Stomach smooth muscle (tissue), 2 donors: ENCODE data around the gene ZWILCH.
A peak's percentile ranks its signal among the peaks of the same experiment; 100 is the strongest.
"Not testable (repeated sequence)": the region's sequence is repeated elsewhere in the genome, so short reads cannot be mapped to it uniquely, and the experiment has no call there.

Source experiments
- H3K27ac ChIP-seq: one replicate; pipeline ENCODE4 v1.7.0; 2013; ENCODE audit warnings: mild to moderate bottlenecking, low read length, inconsistent platforms
- H3K27me3 ChIP-seq, 2 donors: one replicate each; pipeline ENCODE4 v1.7.0; 2013; ENCODE audit warnings: low read length in 2 of 2; ENCODE audit not compliant: insufficient read depth in 2 of 2, control insufficient read depth in 1 of 2
- H3K36me3 ChIP-seq, 2 donors: one replicate each; pipeline ENCODE4 v1.7.0; 2013; ENCODE audit warnings: low read length in 2 of 2; ENCODE audit not compliant: control insufficient read depth in 2 of 2, insufficient read depth in 2 of 2
- H3K4me1 ChIP-seq: one replicate; pipeline ENCODE4 v1.7.0; 2013; ENCODE audit warnings: low read length; ENCODE audit not compliant: control insufficient read depth, insufficient read depth
- H3K4me3 ChIP-seq, 2 donors: one replicate each; pipeline ENCODE4 v1.7.0; 2013; ENCODE audit warnings: low read length in 2 of 2
- H3K9ac ChIP-seq, 2 donors: one replicate each; pipeline ENCODE4 v1.7.0; 2013; ENCODE audit warnings: low read length in 2 of 2, mild to moderate bottlenecking in 1 of 2
- H3K9me3 ChIP-seq, 2 donors: one replicate each; pipeline ENCODE4 v1.7.0; 2013; ENCODE audit warnings: low read length in 2 of 2; ENCODE audit not compliant: control insufficient read depth in 2 of 2
- donor health status: healthy.
- donor health status: Pancreatic carcinoma.

ZWILCH gene

DNA sequence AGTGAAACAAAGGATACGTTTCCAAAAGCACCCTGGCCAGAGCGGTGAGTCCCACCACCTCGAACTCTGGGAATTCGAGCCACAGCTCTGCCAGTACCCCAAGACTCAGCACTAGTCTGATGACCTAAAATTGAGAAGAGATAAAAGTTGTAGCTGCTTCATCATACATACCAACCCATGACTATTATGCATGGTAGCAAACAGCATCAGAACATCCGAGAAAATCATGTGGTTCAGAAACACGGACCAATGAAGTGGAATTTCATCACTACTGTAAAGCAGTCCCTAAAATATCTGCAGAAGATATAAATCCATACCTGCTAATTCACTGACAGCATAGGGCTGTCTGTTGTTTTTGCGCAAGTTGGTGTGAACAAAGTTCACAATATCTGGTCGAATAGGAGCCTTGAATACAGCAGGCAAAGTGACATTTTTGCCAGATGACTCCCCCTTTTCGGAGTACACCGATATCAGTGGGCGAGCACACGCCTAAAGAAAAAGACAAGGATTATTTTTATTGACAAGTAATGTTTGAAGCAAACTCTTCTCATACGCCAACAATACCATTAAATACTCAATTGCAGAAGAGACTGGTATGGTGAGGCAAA, 2.0 kb upstream of the ZWILCH start:
- Histone ChIP-seq H3K4me1 (peaks cover 20% of the 10 kb centered on the region), H3K4me3 (peak overlapping the region; percentile 97 to 100), H3K9ac (peak overlapping the region; percentile 95 to 97), H3K36me3 (peaks cover 34 to 48% of the 10 kb centered on the region in 2 donors)
- not testable (repeated sequence) for H3K27ac ChIP-seq, H3K27me3 ChIP-seq, H3K9me3 ChIP-seq

DNA sequence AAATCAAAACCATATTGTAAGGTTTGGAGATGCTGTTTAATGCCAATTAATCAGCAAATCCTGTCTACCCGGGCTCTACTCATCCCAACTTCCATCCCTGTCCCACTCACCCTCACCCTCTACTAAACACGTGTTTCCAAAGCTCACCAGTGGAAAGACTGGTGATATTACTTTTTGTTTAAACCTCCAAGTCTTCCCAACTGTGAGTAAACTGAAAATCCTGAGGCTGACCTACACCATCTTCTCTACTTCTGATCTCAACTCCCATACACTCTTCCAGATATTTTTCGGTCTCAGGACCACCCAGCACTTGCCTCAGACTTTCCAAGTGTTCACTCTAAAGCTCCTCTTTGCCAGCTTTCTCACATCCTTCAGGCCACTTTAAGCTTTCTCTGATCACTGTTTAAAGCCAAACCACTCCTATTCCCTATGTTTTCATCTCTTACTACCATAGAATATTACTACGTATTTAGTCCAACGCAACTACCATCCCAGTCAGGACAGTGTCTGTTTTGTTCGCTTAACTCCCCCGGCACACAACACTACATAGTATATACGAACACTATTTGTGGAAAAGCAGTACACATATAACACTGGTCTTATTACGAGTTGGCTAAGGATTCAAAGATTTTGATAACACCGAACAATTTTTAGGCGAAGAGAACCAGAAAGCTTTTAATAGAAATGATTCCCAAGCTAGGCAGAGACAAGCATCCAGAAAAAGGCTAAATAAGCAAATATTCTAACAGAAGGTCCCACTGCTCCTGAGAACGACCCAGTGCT, 1.2 kb upstream of the ZWILCH start:
- Histone ChIP-seq H3K36me3 (peaks cover 28 to 41% of the 10 kb centered on the region in 2 donors), H3K27me3 (no peaks in the 10 kb centered on the region), H3K4me1 (peaks cover 20% of the 10 kb centered on the region), H3K4me3 (peak overlapping the region; percentile 97 to 100), H3K9ac (peak overlapping the region; percentile 95 to 97), H3K9me3 (no peaks in the 10 kb centered on the region), H3K27ac (peak overlapping the region; percentile 95)

DNA sequence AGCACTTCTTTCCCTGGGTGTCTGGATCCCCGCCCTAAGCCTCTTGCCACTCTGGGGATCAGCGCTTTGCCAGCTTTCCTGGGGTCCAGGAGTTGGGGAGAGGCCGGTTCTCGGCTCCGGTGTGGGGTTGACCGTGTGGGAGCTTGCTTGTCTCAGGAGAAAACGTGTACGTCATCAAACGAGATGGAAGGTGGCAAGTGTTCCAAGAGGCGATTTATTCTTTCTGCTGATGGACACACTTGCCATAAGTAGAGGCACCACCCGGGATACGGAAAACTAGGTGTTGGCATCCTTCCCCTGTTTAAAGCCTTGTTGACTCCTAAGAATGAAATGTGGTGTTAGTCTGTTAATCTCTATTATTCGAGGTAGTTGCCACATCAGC, 295 bp downstream of the ZWILCH start:
- H3K27ac ChIP-seq, result peak overlapping the region; percentile 95
- H3K27me3 ChIP-seq, result no peaks in the 10 kb centered on the region
- peaks cover 17 to 29% of the 10 kb centered on the region in 2 donors for H3K36me3 ChIP-seq
- peak overlapping the region; percentile 95 to 97 for H3K9ac ChIP-seq
- peak overlapping the region; percentile 97 to 100 for H3K4me3 ChIP-seq
- H3K4me1 ChIP-seq, result peaks cover 20% of the 10 kb centered on the region
- no peaks in the 10 kb centered on the region for H3K9me3 ChIP-seq

DNA sequence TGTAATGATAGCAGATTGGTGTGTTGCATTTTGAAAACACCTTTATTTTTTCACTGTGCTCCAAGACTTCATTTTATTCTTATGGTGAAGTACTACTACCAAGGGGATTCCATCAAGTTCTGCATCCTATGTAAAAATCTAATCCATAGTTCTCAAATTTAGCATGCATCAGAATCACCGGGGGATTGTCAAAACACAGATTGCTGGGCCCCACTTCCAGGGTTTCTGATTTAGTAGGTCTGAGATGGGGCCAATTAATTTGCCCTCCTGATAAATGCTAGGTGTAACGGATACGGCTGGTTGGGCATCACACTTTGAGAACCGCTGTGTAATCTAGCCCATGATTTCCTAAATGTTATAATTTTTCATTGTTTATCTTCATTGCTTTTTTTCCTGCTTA, 692 bp downstream of the ZWILCH start:
- H3K36me3 ChIP-seq, result peaks cover 15 to 25% of the 10 kb centered on the region in 2 donors
- peak overlapping the region; percentile 97 to 100 for H3K4me3 ChIP-seq
- H3K27me3 ChIP-seq, result no peaks in the 10 kb centered on the region
- no peaks in the 10 kb centered on the region for H3K9me3 ChIP-seq
- H3K4me1 ChIP-seq, result peaks cover 20% of the 10 kb centered on the region
- no peak overlapping the region for H3K27ac ChIP-seq
- H3K9ac ChIP-seq, result peak overlapping the region; percentile 95 to 97

DNA sequence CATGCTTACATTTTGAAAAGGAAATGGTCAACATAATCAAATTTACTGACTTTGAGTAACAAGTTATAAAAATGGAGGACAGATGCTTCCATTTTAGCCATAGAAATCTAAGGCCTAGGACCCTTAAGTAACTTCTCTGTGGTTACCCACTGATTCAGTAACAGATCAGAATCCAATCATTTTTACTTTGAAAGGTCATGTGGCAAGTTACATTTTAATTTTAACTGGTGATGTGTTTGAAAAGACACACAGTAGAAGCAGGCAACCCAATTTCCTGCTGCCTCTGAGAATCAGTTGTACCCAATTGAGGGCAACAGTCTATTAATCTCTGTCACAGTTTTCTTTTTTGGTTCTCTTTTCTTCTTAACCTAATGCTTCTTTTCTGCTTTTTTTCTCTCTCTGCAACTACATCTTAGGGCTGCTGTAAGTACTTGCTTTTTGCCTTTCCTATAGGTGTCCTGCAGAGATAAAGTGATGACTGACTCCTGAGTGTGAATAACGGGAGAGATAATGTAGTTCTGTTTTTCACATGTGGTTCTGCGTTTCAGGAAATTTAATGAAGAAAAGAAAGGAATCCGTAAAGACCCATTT, 3.3 kb downstream of the ZWILCH start:
- H3K4me1 ChIP-seq, result peaks cover 15% of the 10 kb centered on the region
- H3K9me3 ChIP-seq, result no peaks in the 10 kb centered on the region
- H3K9ac ChIP-seq, result no peak overlapping the region
- H3K27me3 ChIP-seq, result no peaks in the 10 kb centered on the region
- no peaks in the 10 kb centered on the region for H3K36me3 ChIP-seq
- H3K27ac ChIP-seq, result no peak overlapping the region
- no peak overlapping the region for H3K4me3 ChIP-seq

DNA sequence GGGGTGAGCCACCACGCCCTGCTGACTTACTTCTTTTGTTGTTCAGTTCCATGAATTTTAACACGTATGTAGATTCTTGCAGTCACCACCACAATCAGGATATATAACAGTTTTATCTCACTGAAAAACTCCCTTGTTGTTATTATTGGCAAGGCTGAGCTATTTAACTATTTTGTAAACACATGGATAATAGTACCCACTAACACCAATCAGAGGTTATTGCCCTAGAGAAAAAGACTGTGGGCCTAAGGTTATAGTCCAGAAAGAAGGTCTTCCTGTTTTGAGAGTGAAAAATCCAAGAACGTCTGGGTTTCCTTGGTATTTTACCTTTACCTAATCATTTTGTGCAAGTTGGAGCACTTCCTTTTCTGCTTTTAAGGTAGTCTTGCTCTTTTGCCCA, 9.5 kb downstream of the ZWILCH start:
- H3K4me3 ChIP-seq, result no peak overlapping the region
- no peak overlapping the region for H3K27ac ChIP-seq
- H3K27me3 ChIP-seq, result no peaks in the 10 kb centered on the region
- H3K9ac ChIP-seq, result no peak overlapping the region
- H3K36me3 ChIP-seq, result peaks cover 2 to 4% of the 10 kb centered on the region in 2 donors
- H3K9me3 ChIP-seq, result no peaks in the 10 kb centered on the region
- H3K4me1 ChIP-seq, result no peaks in the 10 kb centered on the region

DNA sequence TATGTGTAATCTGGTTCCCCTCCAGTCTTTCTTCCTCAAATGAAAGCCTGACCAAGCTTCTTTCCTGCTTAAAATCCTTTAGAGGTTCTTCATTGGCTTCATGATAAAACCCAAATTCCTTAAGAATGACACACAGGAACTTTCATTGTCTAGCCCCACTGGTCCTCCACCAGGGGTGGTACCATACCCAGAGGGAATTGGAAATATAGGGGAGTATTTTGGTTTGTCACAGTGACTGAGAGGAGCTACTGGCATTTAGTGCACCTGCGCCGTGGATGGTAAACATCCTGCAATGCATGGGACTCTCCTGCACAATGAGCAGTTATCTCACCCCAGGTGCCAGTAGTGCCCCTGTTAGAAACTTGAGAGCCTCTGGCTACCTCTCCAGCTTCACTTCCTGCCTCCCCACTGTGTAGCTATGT, 10.8 kb downstream of the ZWILCH start:
- Histone ChIP-seq H3K9ac (no peak overlapping the region), H3K36me3 (peaks cover 4% of the 10 kb centered on the region in 2 donors), H3K27ac (no peak overlapping the region)

DNA sequence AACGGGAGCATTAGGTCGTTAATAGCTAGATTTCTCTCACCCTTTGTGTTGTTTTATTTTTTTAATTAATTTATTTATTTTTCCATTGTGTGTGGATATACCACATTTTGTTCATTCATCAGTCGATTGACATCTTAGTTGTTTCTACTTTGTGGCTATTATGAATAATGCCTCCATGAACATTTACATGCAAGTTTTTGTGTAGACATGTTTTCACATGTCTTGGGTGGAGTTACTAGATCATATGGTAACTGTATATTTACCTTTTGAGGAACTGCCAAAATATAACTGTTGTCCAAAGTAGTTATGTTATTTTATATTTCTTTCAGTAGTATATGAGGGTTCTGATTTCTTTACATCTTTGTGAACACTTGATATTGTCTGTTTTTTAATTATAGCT, 18.8 kb downstream of the ZWILCH start:
- Histone ChIP-seq H3K9ac (no peak overlapping the region), H3K9me3 (no peaks in the 10 kb centered on the region), H3K36me3 (peaks cover 2 to 7% of the 10 kb centered on the region in 2 donors), H3K4me1 (no peaks in the 10 kb centered on the region), H3K27me3 (no peaks in the 10 kb centered on the region), H3K27ac (no peak overlapping the region), H3K4me3 (no peak overlapping the region)

More for the DNA sequence above, 10.8 kb downstream of the ZWILCH start:
- Histone ChIP-seq H3K9me3 (no peaks in the 10 kb centered on the region), H3K4me1 (no peaks in the 10 kb centered on the region), H3K27me3 (no peaks in the 10 kb centered on the region), H3K4me3 (no peak overlapping the region)

DNA sequence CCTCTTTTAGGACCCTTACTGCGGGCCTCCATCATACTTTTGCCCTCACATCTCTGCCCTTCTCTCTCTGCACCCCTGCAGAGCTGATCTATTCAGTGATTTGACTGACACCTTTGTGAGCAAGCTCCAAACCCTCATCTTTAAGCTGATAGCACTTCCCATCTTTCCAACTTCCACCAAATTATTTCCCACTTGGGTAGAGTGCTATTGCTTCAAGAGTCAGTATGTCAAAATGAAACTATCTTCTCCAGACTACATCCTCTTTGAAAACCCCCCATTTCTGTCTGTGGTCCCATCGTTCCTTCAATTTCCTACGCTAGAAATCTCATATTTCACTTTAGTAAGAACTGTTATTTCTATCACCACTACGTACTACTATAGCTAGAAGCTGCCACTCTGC, 19.7 kb downstream of the ZWILCH start:
- no peaks in the 10 kb centered on the region for H3K9me3 ChIP-seq
- H3K4me3 ChIP-seq, result no peak overlapping the region
- no peak overlapping the region for H3K27ac ChIP-seq
- no peaks in the 10 kb centered on the region for H3K4me1 ChIP-seq
- H3K27me3 ChIP-seq, result no peaks in the 10 kb centered on the region
- H3K36me3 ChIP-seq, result peaks cover 0 to 6% of the 10 kb centered on the region in 2 donors
- H3K9ac ChIP-seq, result no peak overlapping the region

DNA sequence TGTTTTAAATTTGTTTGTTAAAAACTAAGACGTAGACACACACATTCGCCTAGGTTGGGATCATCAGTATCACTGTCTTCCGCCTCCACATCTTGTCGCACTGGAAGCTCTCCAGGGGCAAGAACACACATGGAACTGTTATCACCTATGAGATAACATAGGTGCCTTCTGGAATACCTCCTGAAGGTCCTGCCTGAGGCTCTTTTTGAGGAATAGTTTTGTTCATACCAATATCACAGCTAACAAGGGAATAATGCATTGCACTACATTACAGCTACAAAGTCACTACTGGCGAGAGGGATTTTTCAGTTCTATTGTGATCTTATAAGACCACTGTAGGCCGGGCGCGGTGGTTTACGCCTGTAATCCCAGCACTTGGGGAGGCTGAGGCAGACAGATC, 29.9 kb downstream of the ZWILCH start:
- H3K27ac ChIP-seq, result no peak overlapping the region
- H3K9me3 ChIP-seq, result no peaks in the 10 kb centered on the region
- H3K9ac ChIP-seq, result no peak overlapping the region
- H3K4me3 ChIP-seq, result no peak overlapping the region
- peaks cover 2 to 4% of the 10 kb centered on the region in 2 donors for H3K36me3 ChIP-seq
- no peaks in the 10 kb centered on the region for H3K27me3 ChIP-seq
- H3K4me1 ChIP-seq, result no peaks in the 10 kb centered on the region

DNA sequence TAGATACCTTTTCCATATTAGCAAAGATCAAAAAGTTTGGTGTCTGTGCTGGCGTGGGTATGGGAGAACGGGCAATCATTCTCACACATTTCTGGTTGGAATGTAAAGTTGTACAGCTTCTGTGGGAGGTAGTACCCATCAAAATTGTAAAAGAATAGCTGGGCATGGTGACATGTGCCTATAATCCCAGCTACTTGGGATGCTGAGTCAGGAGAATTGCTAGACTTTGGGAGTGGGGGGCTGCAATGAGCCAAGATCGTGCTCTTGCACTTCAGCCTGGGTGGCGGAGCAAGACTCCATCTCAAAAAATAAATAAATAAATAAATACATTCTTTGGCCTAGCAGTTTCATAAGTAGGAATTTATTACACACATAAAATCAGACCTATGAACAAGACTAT, 37.8 kb downstream of the ZWILCH start:
- H3K27ac ChIP-seq, result no peak overlapping the region
- no peak overlapping the region for H3K4me3 ChIP-seq
- no peak overlapping the region for H3K9ac ChIP-seq
- H3K4me1 ChIP-seq, result no peaks in the 10 kb centered on the region
- H3K9me3 ChIP-seq, result no peaks in the 10 kb centered on the region
- no peaks in the 10 kb centered on the region for H3K27me3 ChIP-seq
- H3K36me3 ChIP-seq, result peaks cover 2 to 5% of the 10 kb centered on the region in 2 donors
